22Rv1 (cell line): Measurements from ENCODE around the gene AGAP1.

Source experiments
- CTCF ChIP-seq: fragments of 450-650 bp; IDR thresholded peaks from 2 replicates; pipeline ENCODE4 v1.5.1; 2017; ENCODE audit warnings: mild to moderate bottlenecking
- ZFX ChIP-seq: fragments of 450-650 bp; IDR thresholded peaks from 2 replicates; pipeline ENCODE4 v1.6.1; 2017; ENCODE audit warnings: antibody characterized with exemption, borderline replicate concordance

GRCh38 chr2:235546151-235546435, 52.2 kb downstream of the AGAP1 start:
- TF ChIP-seq CTCF (no peak), ZFX (no peak)
